Cortex of kidney (tissue), 1 donor: ENCODE data around the gene RPN1.

ENCODE experiments used
- DNase-seq: peaks from one replicate; lab custom pipeline; 2025; lab: John Stamatoyannopoulos, UW

RPN1 gene

DNA sequence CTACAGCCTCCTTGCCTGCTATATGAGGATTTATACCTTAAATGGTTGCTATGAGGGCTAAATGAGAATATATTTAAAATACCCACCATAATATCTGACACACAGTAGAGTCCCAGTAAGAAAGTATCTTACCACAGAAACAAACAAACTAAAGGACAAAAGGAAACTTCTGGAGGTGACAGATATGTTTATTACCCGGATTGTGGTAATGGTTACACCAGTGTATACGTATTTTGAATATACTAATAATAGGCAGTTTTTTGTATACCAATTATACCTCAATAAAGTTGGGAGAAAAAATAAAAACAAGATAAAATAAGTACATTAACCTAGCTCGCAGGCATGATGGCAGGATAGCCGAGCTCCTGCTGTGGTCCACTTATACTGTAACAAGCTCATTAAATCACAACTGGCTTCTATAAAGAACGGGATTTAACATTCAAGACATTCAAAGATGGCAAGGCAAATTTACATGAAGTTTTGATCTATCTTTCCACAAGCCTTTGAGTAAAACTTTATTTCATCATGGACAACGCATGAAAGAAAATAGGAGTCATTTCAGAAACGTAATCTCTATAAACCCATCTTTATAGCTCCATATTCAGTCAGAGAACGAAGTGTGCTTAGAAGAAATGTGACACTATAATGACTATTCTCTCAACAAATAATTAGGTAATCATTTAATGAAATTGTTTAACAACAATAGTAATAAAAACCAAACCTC, 1.5 kb downstream of the RPN1 start:
- no peak for DNase-seq

- DNase-seq, result no peak
Observed at GRCh38 chr3:128648402-128648801, 2.2 kb downstream of the RPN1 start.

DNA sequence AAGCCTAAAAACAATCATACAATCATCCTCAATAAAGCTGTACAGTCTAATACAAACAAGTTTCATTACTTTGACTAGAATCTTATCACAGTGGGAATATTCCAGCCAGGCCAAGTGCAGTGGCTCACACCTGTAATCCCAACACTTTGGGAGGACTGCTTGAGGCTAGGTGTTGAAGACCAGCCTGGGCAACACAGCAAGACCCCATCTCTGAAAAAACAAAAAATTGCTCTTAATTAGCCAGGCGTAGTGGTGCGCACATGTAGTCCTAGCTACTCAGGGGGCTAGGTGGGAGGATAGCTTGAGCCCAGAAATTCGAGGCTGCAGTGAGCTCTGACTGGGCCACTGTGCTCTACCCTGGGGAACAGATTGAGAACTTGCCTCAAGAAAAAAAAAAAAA, 3.3 kb downstream of the RPN1 start:
- DNase-seq, result no peak

- DNase-seq, result no peak
Observed at GRCh38 chr3:128634075-128634611, 16.5 kb downstream of the RPN1 start.

GRCh38 chr3:128632301-128632700, 18.3 kb downstream of the RPN1 start:
- no peak for DNase-seq

DNA sequence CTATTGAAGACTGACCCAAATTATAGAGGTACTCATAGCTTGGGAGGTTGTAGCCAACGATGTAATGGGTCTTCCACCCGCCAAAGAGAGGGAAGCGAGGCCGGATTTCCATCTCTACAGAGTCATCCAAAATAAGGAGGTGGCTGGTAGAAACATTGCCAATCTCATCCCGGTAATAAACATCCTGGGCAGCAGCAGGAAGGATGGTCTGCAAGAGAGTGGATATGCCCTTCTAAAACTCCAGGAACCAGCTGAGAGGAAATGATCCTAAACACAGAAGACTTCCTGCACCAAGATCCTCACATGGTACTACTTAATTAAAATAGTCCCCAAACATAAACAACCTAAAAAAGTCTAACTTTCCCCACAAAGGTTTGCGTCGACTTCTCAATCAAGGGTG, 20.7 kb downstream of the RPN1 start:
- no peak for DNase-seq

- DNase-seq, result no peak
Observed at GRCh38 chr3:128625409-128625945, 25.1 kb downstream of the RPN1 start.

- no peak for DNase-seq
Observed at GRCh38 chr3:128624526-128625138, 26.0 kb downstream of the RPN1 start.

DNA sequence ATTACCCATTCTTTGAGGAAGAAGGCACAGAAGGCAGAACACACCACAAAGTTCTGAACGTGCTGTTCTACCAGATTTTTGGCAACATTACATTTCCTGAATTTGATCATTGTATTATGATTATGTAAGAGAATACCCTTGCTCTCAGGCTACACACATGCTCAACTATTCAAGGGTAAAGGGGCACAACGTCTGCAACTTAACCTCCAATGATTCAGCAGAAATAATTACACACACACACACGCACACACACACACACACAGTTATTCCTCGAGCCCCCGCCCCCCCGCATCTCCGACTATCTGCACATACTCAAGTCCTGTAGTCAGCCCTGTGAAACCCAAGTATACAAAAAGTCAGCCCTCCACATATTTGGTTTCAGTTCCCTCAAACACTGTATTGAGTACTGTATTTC, 26.8 kb downstream of the RPN1 start:
- DNase-seq, result no peak

GRCh38 chr3:128621931-128622330, 28.7 kb downstream of the RPN1 start:
- no peak for DNase-seq

DNA sequence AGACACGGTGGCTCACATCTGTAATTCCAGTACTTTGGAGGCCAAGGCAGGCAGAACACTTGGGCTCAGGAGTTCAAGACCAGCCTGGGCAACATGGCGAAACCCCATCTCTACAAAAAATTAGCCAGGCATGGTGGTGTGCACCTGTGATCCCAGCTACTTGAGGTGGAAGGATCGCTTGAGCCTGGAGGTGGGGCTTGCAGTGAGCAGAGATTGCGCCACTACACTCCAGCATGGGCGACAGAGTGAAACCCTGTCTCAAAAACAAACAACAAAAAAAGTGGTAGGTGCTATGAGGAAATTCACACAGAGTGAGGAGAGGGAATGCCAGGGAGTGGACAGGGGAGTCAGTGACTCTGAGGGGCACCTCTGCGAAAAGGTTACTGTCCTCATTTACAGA, 29.4 kb downstream of the RPN1 start:
- no peak for DNase-seq

- DNase-seq, result no peak
Observed at GRCh38 chr3:128620268-128620691, 30.3 kb downstream of the RPN1 start.

- no peak for DNase-seq
Observed at GRCh38 chr3:128619146-128619890, 31.3 kb downstream of the RPN1 start.

DNA sequence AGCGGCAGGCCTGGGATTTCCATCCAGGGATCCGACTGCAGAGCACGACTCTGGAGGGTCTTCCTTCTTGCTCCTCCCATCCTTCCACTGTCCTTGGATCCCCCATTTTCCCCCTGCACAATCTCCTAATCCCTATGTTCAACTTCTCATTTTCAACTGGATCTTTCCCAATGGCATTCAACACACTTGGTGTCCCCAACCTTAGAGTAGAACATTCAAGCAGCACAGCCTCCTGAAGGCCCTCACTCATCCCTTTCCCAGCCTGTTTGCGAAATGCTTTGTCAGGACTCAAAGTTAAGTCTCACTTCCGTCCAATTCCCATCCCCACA, 32.3 kb downstream of the RPN1 start:
- no peak for DNase-seq

- no peak for DNase-seq
Observed at GRCh38 chr3:128617557-128618397, 32.8 kb downstream of the RPN1 start.

GRCh38 chr3:128617270-128617556, 33.4 kb downstream of the RPN1 start:
- DNase-seq, result no peak

GRCh38 chr3:128616516-128617269, 33.9 kb downstream of the RPN1 start:
- no peak for DNase-seq

GRCh38 chr3:128614076-128614475, 36.5 kb downstream of the RPN1 start:
- DNase-seq, result no peak

- DNase-seq, result no peak
Observed at GRCh38 chr3:128613083-128613829, 37.4 kb downstream of the RPN1 start.

DNA sequence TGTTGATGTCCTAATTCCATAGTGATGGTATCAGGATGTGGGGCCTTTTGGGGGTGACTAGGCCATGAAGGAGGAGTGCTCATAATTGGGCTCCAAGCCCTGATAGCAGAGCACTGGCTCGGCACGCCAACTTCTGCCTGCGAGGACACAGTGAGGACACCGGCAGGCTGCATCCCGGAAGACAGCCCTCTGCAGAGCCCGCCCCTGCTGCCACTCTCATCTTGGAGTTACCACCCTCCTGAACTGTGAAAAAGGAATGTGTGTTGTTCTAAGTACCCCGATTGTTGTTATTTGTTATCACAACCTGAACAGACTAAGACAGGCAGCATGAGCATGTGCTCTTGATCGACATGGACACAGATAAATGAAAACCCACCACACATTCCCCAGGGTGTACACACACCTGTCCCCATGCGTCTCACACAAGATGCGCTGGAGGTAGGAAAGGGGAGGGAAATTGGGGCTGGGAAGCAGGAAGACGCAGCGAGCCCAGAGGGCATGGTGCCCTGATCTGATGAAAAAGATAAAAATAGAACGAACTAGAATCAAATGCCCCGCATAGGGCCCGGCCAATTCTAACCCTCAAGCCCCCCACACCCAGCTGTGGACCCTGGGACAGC, 40.1 kb downstream of the RPN1 start:
- no peak for DNase-seq
